ENCODE data around the gene NT5C1A.

Gene NT5C1A

GRCh38 chr1:39689214-39689613 lies 17.3 kb upstream of the NT5C1A start:
- Histone ChIP-seq H3K4me2 (ENCODE audit: low read length) (no peak overlapping the region), H3K9me2 (ENCODE audit: low read depth, low read length) (no peaks in the 10 kb centered on the region), H3K27ac (ENCODE audit: low read depth, low read length, poor library complexity, severe bottlenecking) (no peak overlapping the region), H2AFZ (ENCODE audit: low read length) (no peak overlapping the region), H3K27me3 (ENCODE audit: insufficient read depth, low read length) (no peaks in the 10 kb centered on the region), H3F3A (ENCODE audit: insufficient read depth, low read length) (no peaks in the 10 kb centered on the region), H3K36me3 (ENCODE audit: insufficient read depth, low read length) (no peaks in the 10 kb centered on the region), H3K79me2 (ENCODE audit: insufficient read depth, low read length) (no peaks in the 10 kb centered on the region), H3K4me1 (ENCODE audit: insufficient read depth, low read length, severe bottlenecking) (peaks cover 5% of the 10 kb centered on the region), H3K9me3 (ENCODE audit: low read length) (no peaks in the 10 kb centered on the region), H4K20me1 (ENCODE audit: insufficient read depth, low read length) (no peaks in the 10 kb centered on the region), H3K4me3 (ENCODE audit: low read depth, low read length, poor library complexity, severe bottlenecking) (no peak overlapping the region), H3K9ac (ENCODE audit: low read length) (no peak overlapping the region)
- TF ChIP-seq CTCF (IDR thresholded peaks at IDR 0.05; ENCODE audit: low read length) (no peak), EZH2 (IDR thresholded peaks at IDR 0.05; ENCODE audit: borderline replicate concordance, low read length) (no peak)

GRCh38 chr1:39688706-39689105 lies 16.8 kb upstream of the NT5C1A start:
- H3K4me2 ChIP-seq (ENCODE audit: low read length): no peak overlapping the region
- H3K9me3 ChIP-seq (ENCODE audit: low read length): no peaks in the 10 kb centered on the region
- no peak overlapping the region for H3K4me3 ChIP-seq (ENCODE audit: low read depth, low read length, poor library complexity, severe bottlenecking)
- TF ChIP-seq EZH2 (IDR thresholded peaks at IDR 0.05; ENCODE audit: borderline replicate concordance, low read length) (no peak), CTCF (IDR thresholded peaks at IDR 0.05; ENCODE audit: low read length) (no peak)
- H3K9ac ChIP-seq (ENCODE audit: low read length): no peak overlapping the region
- no peak overlapping the region for H3K27ac ChIP-seq (ENCODE audit: low read depth, low read length, poor library complexity, severe bottlenecking)
- no peaks in the 10 kb centered on the region for H4K20me1 ChIP-seq (ENCODE audit: insufficient read depth, low read length)
- H2AFZ ChIP-seq (ENCODE audit: low read length): no peak overlapping the region
- no peaks in the 10 kb centered on the region for H3F3A ChIP-seq (ENCODE audit: insufficient read depth, low read length)
- no peaks in the 10 kb centered on the region for H3K79me2 ChIP-seq (ENCODE audit: insufficient read depth, low read length)
- no peaks in the 10 kb centered on the region for H3K9me2 ChIP-seq (ENCODE audit: low read depth, low read length)
- no peaks in the 10 kb centered on the region for H3K36me3 ChIP-seq (ENCODE audit: insufficient read depth, low read length)
- H3K27me3 ChIP-seq (ENCODE audit: insufficient read depth, low read length): no peaks in the 10 kb centered on the region
- peaks cover 5% of the 10 kb centered on the region for H3K4me1 ChIP-seq (ENCODE audit: insufficient read depth, low read length, severe bottlenecking)

GRCh38 chr1:39687243-39687642 lies 15.3 kb upstream of the NT5C1A start:
- H3K4me1 ChIP-seq (ENCODE audit: insufficient read depth, low read length, severe bottlenecking): peaks cover 5% of the 10 kb centered on the region
- H3K9me2 ChIP-seq (ENCODE audit: low read depth, low read length): no peaks in the 10 kb centered on the region
- no peaks in the 10 kb centered on the region for H4K20me1 ChIP-seq (ENCODE audit: insufficient read depth, low read length)
- no peak overlapping the region for H3K4me3 ChIP-seq (ENCODE audit: low read depth, low read length, poor library complexity, severe bottlenecking)
- H3K79me2 ChIP-seq (ENCODE audit: insufficient read depth, low read length): no peaks in the 10 kb centered on the region
- no peak overlapping the region for H3K4me2 ChIP-seq (ENCODE audit: low read length)
- TF ChIP-seq CTCF (IDR thresholded peaks at IDR 0.05; ENCODE audit: low read length): no peak
- no peak for TF ChIP-seq EZH2 (IDR thresholded peaks at IDR 0.05; ENCODE audit: borderline replicate concordance, low read length)
- no peaks in the 10 kb centered on the region for H3F3A ChIP-seq (ENCODE audit: insufficient read depth, low read length)
- no peaks in the 10 kb centered on the region for H3K36me3 ChIP-seq (ENCODE audit: insufficient read depth, low read length)
- no peaks in the 10 kb centered on the region for H3K27me3 ChIP-seq (ENCODE audit: insufficient read depth, low read length)
- no peak overlapping the region for H3K9ac ChIP-seq (ENCODE audit: low read length)
- no peaks in the 10 kb centered on the region for H3K9me3 ChIP-seq (ENCODE audit: low read length)
- H2AFZ ChIP-seq (ENCODE audit: low read length): no peak overlapping the region
- no peak overlapping the region for H3K27ac ChIP-seq (ENCODE audit: low read depth, low read length, poor library complexity, severe bottlenecking)
